ENCODE data around the gene MAP3K1. TPM values are rescaled to one million over a fixed set of nuclear protein-coding genes. Genes with fewer than 3 reads are reported as not detected.
"Not testable (repeated sequence)": the region's sequence is repeated elsewhere in the genome, so short reads cannot be mapped to it uniquely, and the experiment has no call there.

The MAP3K1 gene
- total RNA-seq, 4 donors from 2014 or later, result 63.7 to 92.8 (median 68.9) TPM

GRCh38 chr5:56817263-56818014 is 2.1 kb downstream of the MAP3K1 start:
- intact Hi-C loops (cut with DNase I; ENCODE audit: low total_unique reads), result loop anchor here (10.0 kb wide), 1 partner anchor 357 kb away; the partner anchor contains the start of gene GPBP1
- 17 to 22% methylated on average over 8 of the region's 8 CpGs for WGBS, 2 donors
- H3K4me3 ChIP-seq (ENCODE audit: low read depth, poor library complexity, severe bottlenecking), result no peak overlapping the region
- TF ChIP-seq, protein P1, sequence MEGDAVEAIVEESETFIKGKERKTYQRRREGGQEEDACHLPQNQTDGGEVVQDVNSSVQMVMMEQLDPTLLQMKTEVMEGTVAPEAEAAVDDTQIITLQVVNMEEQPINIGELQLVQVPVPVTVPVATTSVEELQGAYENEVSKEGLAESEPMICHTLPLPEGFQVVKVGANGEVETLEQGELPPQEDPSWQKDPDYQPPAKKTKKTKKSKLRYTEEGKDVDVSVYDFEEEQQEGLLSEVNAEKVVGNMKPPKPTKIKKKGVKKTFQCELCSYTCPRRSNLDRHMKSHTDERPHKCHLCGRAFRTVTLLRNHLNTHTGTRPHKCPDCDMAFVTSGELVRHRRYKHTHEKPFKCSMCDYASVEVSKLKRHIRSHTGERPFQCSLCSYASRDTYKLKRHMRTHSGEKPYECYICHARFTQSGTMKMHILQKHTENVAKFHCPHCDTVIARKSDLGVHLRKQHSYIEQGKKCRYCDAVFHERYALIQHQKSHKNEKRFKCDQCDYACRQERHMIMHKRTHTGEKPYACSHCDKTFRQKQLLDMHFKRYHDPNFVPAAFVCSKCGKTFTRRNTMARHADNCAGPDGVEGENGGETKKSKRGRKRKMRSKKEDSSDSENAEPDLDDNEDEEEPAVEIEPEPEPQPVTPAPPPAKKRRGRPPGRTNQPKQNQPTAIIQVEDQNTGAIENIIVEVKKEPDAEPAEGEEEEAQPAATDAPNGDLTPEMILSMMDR (IDR thresholded peaks at IDR 0.05), result no peak
- TF ChIP-seq POLR2A (IDR thresholded peaks at IDR 0.05), result no peak
- no peak for DNase-seq (ENCODE audit: low spot score in 2 of 2)

DNA sequence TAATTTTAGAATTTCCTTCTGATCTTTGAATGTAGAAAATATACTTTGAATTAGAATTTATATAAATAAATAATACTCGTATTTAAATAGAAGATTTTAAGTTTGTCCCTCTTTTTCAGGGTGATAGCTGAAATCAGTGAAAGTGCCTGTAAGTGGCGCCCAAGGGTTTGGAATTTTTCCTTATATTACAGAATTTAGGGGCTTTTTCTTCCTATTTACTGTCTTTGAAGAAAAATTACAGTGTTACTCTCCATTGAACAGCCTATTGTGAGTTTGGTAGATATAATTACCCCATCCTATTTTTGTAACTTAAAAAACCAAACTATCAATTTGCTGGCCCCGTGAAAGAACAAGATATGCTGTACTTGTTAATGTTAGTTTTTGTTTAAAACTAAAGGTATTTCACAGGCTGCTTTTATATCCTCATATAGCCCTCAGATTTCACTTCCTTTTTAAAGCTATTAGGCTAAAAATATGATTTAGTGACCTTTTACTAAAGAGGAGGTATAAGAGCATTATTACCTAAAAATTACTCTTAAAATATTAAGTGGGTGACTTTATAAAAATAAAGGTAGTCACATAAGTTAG is 3.2 kb downstream of the MAP3K1 start:
- intact Hi-C loops (cut with DNase I; ENCODE audit: low total_unique reads), result loop anchor here (10.0 kb wide), 1 partner anchor 356 kb away; the partner anchor contains the start of gene GPBP1
- TF ChIP-seq, protein P1 (IDR thresholded peaks at IDR 0.05), result no peak
- no peak for TF ChIP-seq POLR2A (IDR thresholded peaks at IDR 0.05)
- no peak for DNase-seq (ENCODE audit: low spot score in 2 of 2)
- WGBS, 2 donors, result 30 to 35% methylated on average over 3 of the region's 3 CpGs
- H3K4me3 ChIP-seq (ENCODE audit: low read depth, poor library complexity, severe bottlenecking), result no peak overlapping the region

- 39 to 42% methylated on average over 6 of the region's 6 CpGs for WGBS, 2 donors
- no peak for DNase-seq (ENCODE audit: low spot score in 2 of 2)
- intact Hi-C loops (cut with DNase I; ENCODE audit: low total_unique reads), result loop anchor here (10.0 kb wide), 1 partner anchor 356 kb away; the partner anchor contains the start of gene GPBP1
- H3K4me3 ChIP-seq (ENCODE audit: low read depth, poor library complexity, severe bottlenecking), result no peak overlapping the region
- TF ChIP-seq, protein P1 (IDR thresholded peaks at IDR 0.05), result no peak
- TF ChIP-seq POLR2A (IDR thresholded peaks at IDR 0.05), result no peak
Observed at GRCh38 chr5:56819060-56819881, 3.9 kb downstream of the MAP3K1 start.

- intact Hi-C loops (cut with DNase I; ENCODE audit: low total_unique reads); DNase-seq (ENCODE audit: low spot score in 2 of 2); H3K4me3 ChIP-seq (ENCODE audit: low read depth, poor library complexity, severe bottlenecking): not testable (repeated sequence)
- WGBS, 2 donors, result 81 to 85% methylated on average over 5 of the region's 5 CpGs
Observed at GRCh38 chr5:56821868-56822267, 6.5 kb downstream of the MAP3K1 start.

- intact Hi-C loops (cut with DNase I; ENCODE audit: low total_unique reads), result no loop called here
- no peak overlapping the region for H3K4me3 ChIP-seq (ENCODE audit: low read depth, poor library complexity, severe bottlenecking)
- DNase-seq (ENCODE audit: low spot score in 2 of 2), result no peak
- 47 to 53% methylated on average over 6 of the region's 6 CpGs for WGBS, 2 donors
- TF ChIP-seq, protein P1 (IDR thresholded peaks at IDR 0.05), result no peak
- TF ChIP-seq POLR2A (IDR thresholded peaks at IDR 0.05), result no peak
Observed at GRCh38 chr5:56822981-56823380, 7.6 kb downstream of the MAP3K1 start.

DNA sequence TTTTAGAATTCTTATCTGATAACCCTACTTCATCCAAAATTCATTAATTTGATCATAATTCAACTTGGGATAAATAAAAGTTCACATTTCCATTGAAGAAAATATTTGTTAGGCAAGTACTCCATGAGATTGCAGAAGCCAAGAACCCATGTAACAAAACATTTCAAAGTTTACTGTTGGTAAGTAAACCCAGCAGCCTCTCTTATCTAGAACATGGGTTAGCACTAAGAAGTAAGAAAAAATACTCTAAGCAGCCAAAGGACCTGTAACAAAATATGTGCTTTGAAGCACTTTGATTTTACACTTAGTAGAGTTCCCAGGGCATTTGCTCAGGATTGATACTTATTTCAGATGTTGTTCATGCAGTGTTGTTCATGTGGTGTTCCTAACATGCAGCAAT is 8.7 kb downstream of the MAP3K1 start:
- TF ChIP-seq, protein P1 (IDR thresholded peaks at IDR 0.05), result no peak
- TF ChIP-seq POLR2A (IDR thresholded peaks at IDR 0.05), result no peak
- DNase-seq (ENCODE audit: low spot score in 2 of 2), result no peak
- intact Hi-C loops (cut with DNase I; ENCODE audit: low total_unique reads), result no loop called here
- no peak overlapping the region for H3K4me3 ChIP-seq (ENCODE audit: low read depth, poor library complexity, severe bottlenecking)
